Lower leg skin (tissue), 3 donors: ENCODE results near the gene SCNN1B.

Source experiments
- CTCF ChIP-seq, 3 donors: fragments of 450-650 bp; IDR thresholded peaks; one replicate each; pipeline ENCODE4 v1.5.1; 2016; ENCODE audit warnings: antibody characterized with exemption in 3 of 3, mild to moderate bottlenecking in 3 of 3, moderate library complexity in 2 of 3
- POLR2A ChIP-seq, 2 donors: fragments of 450-650 bp; IDR thresholded peaks; one replicate each; pipeline ENCODE4 v1.6.1; 2016 to 2017; ENCODE audit warnings: antibody characterized with exemption in 2 of 2, mild to moderate bottlenecking in 1 of 2, moderate library complexity in 1 of 2

DNA sequence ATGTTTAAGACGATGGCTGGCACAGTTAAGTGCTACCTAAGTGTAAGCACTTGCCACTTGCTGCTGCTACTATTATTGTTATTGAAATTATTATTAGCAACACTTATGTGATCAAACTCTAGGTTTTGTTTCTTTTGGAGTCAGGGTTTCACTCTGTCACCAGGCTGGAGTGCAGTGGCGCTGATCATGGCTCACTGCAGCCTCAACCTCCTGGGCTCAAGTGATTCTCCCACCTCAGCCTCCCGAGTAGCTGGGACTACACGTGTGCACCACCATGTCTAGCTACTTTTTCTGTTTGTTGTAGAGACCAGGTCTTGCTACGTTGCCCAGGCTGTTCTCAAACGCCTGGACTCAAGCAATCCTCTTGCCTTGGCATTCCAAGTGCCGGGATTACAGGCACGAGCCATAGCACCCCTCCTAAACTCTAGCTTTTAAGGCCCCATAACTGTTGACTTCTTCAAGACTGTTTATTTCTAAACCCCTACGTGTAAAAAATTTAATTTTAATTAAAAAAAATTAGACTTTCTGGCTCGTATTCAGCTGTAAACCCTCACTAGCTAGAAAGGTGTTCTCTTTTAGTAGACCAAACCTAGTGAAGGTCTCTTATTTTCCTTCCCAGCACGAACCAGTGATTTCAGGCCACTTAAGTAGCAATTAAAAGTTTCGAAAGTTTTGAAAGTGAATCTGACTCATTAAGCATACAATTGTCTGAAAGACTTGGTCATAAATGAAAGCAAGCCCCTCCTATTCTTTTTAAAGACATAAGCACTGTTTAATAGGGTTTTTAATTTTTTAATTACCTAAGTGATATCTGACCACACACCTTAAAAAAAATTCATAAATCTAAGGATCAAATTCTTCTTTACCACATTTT lies 11.7 kb upstream of the SCNN1B start:
- no peak for TF ChIP-seq POLR2A (IDR thresholded peaks at IDR 0.05)
- TF ChIP-seq CTCF (IDR thresholded peaks at IDR 0.05) = no peak
